H9 (cell line): ENCODE results near the gene DGLUCY. TPM values are rescaled to one million over a fixed set of nuclear protein-coding genes. Genes with fewer than 3 reads are reported as not detected.

ENCODE experiments used
- DNase-seq: peaks from one replicate; pipeline ENCODE4 v3.0.0-alpha.2; 2017
- H2AFZ ChIP-seq: one replicate; pipeline ENCODE4 v1.6.1; 2013; ENCODE audit warnings: mild to moderate bottlenecking, low read length, control low read depth, moderate library complexity
- H2AK5ac ChIP-seq: 2 replicates; pipeline ENCODE4 v1.6.1; 2013; ENCODE audit warnings: low read length, control low read depth, mixed read lengths; ENCODE audit not compliant: insufficient read length
- H2BK120ac ChIP-seq: one replicate; pipeline ENCODE4 v1.6.1; 2013; ENCODE audit warnings: low read depth, mild to moderate bottlenecking, low read length, control low read depth, inconsistent platforms; ENCODE audit not compliant: poor library complexity, severe bottlenecking
- H2BK12ac ChIP-seq: 2 replicates; pipeline ENCODE4 v1.6.1; 2013; ENCODE audit warnings: low read length, control low read depth, mixed read lengths, low read depth; ENCODE audit not compliant: insufficient read length
- H2BK15ac ChIP-seq: 2 replicates; pipeline ENCODE4 v1.6.1; 2013; ENCODE audit warnings: low read depth, low read length, control low read depth
- H2BK20ac ChIP-seq: one replicate; pipeline ENCODE4 v1.6.1; 2013; ENCODE audit warnings: low read depth, mild to moderate bottlenecking, low read length, control low read depth, inconsistent platforms; ENCODE audit not compliant: poor library complexity, severe bottlenecking
- H2BK5ac ChIP-seq: 2 replicates; pipeline ENCODE4 v1.6.1; 2013; ENCODE audit warnings: low read length, control low read depth, mixed read lengths; ENCODE audit not compliant: insufficient read length
- H3K14ac ChIP-seq: 2 replicates; pipeline ENCODE4 v1.6.1; 2013; ENCODE audit warnings: low read length, control low read depth; ENCODE audit not compliant: insufficient read depth
- H3K18ac ChIP-seq: 2 replicates; pipeline ENCODE4 v1.6.1; 2013; ENCODE audit warnings: low read depth, mild to moderate bottlenecking, mixed read lengths, low read length, control low read depth; ENCODE audit not compliant: insufficient read length
- H3K23ac ChIP-seq: 2 replicates; pipeline ENCODE4 v1.6.1; 2013; ENCODE audit warnings: low read length, control low read depth, mixed read lengths, low read depth; ENCODE audit not compliant: insufficient read length
- H3K23me2 ChIP-seq: 2 replicates; pipeline ENCODE4 v1.6.1; 2013; ENCODE audit warnings: low read depth, mild to moderate bottlenecking, mixed read lengths, low read length, control low read depth; ENCODE audit not compliant: insufficient read length, poor library complexity, severe bottlenecking
- H3K27ac ChIP-seq: 2 replicates; pipeline ENCODE4 v1.5.1; 2013; ENCODE audit warnings: low read length, control low read depth, mixed read lengths, low read depth; ENCODE audit not compliant: insufficient read length
- H3K27me3 ChIP-seq: 2 replicates; pipeline ENCODE4 v1.6.1; 2013; ENCODE audit warnings: low read length, control low read depth, inconsistent platforms; ENCODE audit not compliant: insufficient read depth
- H3K4ac ChIP-seq: 2 replicates; pipeline ENCODE4 v1.6.1; 2013; ENCODE audit warnings: low read depth, mild to moderate bottlenecking, control low read depth, inconsistent platforms, low read length, moderate library complexity
- H3K4me1 ChIP-seq: 2 replicates; pipeline ENCODE4 v1.6.1; 2013; ENCODE audit warnings: low read length, control low read depth, inconsistent platforms; ENCODE audit not compliant: insufficient read depth
- H3K4me2 ChIP-seq: 2 replicates; pipeline ENCODE4 v1.6.1; 2013; ENCODE audit warnings: low read length, control low read depth, mixed read lengths; ENCODE audit not compliant: insufficient read length, insufficient read depth
- H3K56ac ChIP-seq: 2 replicates; pipeline ENCODE4 v1.6.1; 2013; ENCODE audit warnings: low read depth, mild to moderate bottlenecking, mixed read lengths, low read length, control low read depth; ENCODE audit not compliant: insufficient read length
- H3K79me1 ChIP-seq: 2 replicates; pipeline ENCODE4 v1.6.1; 2013; ENCODE audit warnings: low read depth, mild to moderate bottlenecking, moderate library complexity, low read length, control low read depth, inconsistent platforms; ENCODE audit not compliant: insufficient read depth, poor library complexity, severe bottlenecking
- H3K79me2 ChIP-seq: 2 replicates; pipeline ENCODE4 v1.6.1; 2013; ENCODE audit warnings: low read length, control low read depth, inconsistent platforms; ENCODE audit not compliant: insufficient read depth
- H3K9ac ChIP-seq: 2 replicates; pipeline ENCODE4 v1.6.1; 2013; ENCODE audit warnings: low read length, control low read depth, mixed read lengths; ENCODE audit not compliant: insufficient read length; ENCODE audit errors: extremely low read depth
- H3K9me3 ChIP-seq: one replicate; pipeline ENCODE4 v1.6.1; 2013; ENCODE audit warnings: low read depth, low read length, inconsistent platforms; ENCODE audit not compliant: control insufficient read depth
- H3T11ph ChIP-seq: one replicate; pipeline ENCODE4 v1.6.1; 2013; ENCODE audit warnings: mild to moderate bottlenecking, low read length, control low read depth, inconsistent platforms
- H4K20me1 ChIP-seq: one replicate; pipeline ENCODE4 v1.6.1; 2013; ENCODE audit not compliant: control insufficient read depth, insufficient read length, insufficient read depth
- H4K5ac ChIP-seq: 2 replicates; pipeline ENCODE4 v1.6.1; 2013; ENCODE audit warnings: low read depth, mild to moderate bottlenecking, mixed read lengths, low read length, control low read depth; ENCODE audit not compliant: insufficient read length
- H4K8ac ChIP-seq: replicated peaks from 2 replicates; pipeline ENCODE4 v1.6.1; 2013; ENCODE audit warnings: low read length, control low read depth, mixed read lengths, low read depth; ENCODE audit not compliant: insufficient read length
- H4K91ac ChIP-seq: 2 replicates; pipeline ENCODE4 v1.6.1; 2013; ENCODE audit warnings: low read depth, mild to moderate bottlenecking, moderate library complexity, mixed read lengths, low read length, control low read depth; ENCODE audit not compliant: insufficient read length
- H3K27ac Mint-ChIP-seq, 3 experiments: 2 replicates in 2 of 3; 3 replicates in 1 of 3; pipeline ENCODE4 v1.8.0; 2020 to 2021; ENCODE audit warnings: mixed read lengths in 3 of 3, mild to moderate bottlenecking in 1 of 3, moderate library complexity in 1 of 3
- H3K27me3 Mint-ChIP-seq: 2 replicates; pipeline ENCODE4 v1.8.0; 2021; ENCODE audit warnings: low read depth, mild to moderate bottlenecking, moderate library complexity, mixed read lengths
- H3K36me3 Mint-ChIP-seq, 3 experiments: 2 replicates in 2 of 3; 3 replicates in 1 of 3; pipeline ENCODE4 v1.8.0; 2020 to 2021; ENCODE audit warnings: low read depth in 3 of 3, mixed read lengths in 3 of 3; ENCODE audit not compliant: insufficient read depth in 1 of 3
- H3K4me1 Mint-ChIP-seq, 2 experiments: 2 replicates each; pipeline ENCODE4 v1.8.0; 2020; ENCODE audit warnings: mixed read lengths in 2 of 2
- H3K4me3 Mint-ChIP-seq, 2 experiments: 2 replicates in 1 of 2; 3 replicates in 1 of 2; pipeline ENCODE4 v1.8.0; 2020 to 2021; ENCODE audit warnings: mild to moderate bottlenecking in 2 of 2, mixed read lengths in 2 of 2, moderate library complexity in 1 of 2
- H3K9me3 Mint-ChIP-seq, 2 experiments: 2 replicates in 1 of 2; 3 replicates in 1 of 2; pipeline ENCODE4 v1.8.0; 2020; ENCODE audit warnings: mild to moderate bottlenecking in 2 of 2, mixed read lengths in 2 of 2, moderate library complexity in 1 of 2
- CTCF ChIP-seq: fragments of 200-600 bp; sonication (generic); conservative IDR thresholded peaks from 3 replicates; pipeline ENCODE4 v1.8.0; 2021; ENCODE audit warnings: antibody characterized with exemption, mild to moderate bottlenecking
- WGBS: extraction: QIAGEN DNeasy Blood & Tissue Kit; methylation state at CpG from one replicate; pipeline ENCODE4 v1.1.7; 2013; ENCODE audit warnings: missing lambda C conversion rate, low lambda C conversion rate, mixed read lengths; ENCODE audit not compliant: insufficient read length; ENCODE audit errors: extremely low coverage; 5-methylcytosine and 5-hydroxymethylcytosine counted together
- total RNA-seq: library from RNA; stranded (reverse); gene quantifications from 2 replicates; pipeline ENCODE4 v1.2.1, GENCODE V29; 2021

Gene DGLUCY
- total RNA-seq, 1 experiment from 2014 or later = 29.6 TPM

GRCh38 chr14:91202234-91202974 is 88.5 kb downstream of the DGLUCY start:
- Histone ChIP-seq H3K79me1 (no peaks in the 10 kb centered on the region), H4K20me1 (no peaks in the 10 kb centered on the region), H3K79me2 (no peaks in the 10 kb centered on the region), H2BK12ac (no peak overlapping the region), H4K5ac (no peak overlapping the region), H3K9ac (no peak overlapping the region), H4K91ac (no peak overlapping the region), H3K4ac (no peak overlapping the region), H3K14ac (no peak overlapping the region), H3K4me1 (no peaks in the 10 kb centered on the region), H4K8ac (no peak overlapping the region), H2AK5ac (no peak overlapping the region), H3K27me3 (no peaks in the 10 kb centered on the region), H3K4me2 (no peak overlapping the region), H3K27ac (no peak overlapping the region), H2BK120ac (no peak overlapping the region), H3K9me3 (peaks cover 5% of the 10 kb centered on the region), H2BK5ac (no peak overlapping the region), H3K56ac (no peak overlapping the region), H3K23me2 (no peaks in the 10 kb centered on the region), H3K18ac (no peak overlapping the region), H2BK15ac (no peak overlapping the region), H3K23ac (no peak overlapping the region), H2BK20ac (no peak overlapping the region), H2AFZ (no peak overlapping the region), H3T11ph (no peak overlapping the region)
- H3K4me1 Mint-ChIP-seq = peaks cover 0 to 4% of the 10 kb centered on the region in 2 experiments; a peak in 1 of 4 replicates
- no peaks in the 10 kb centered on the region for H3K27me3 Mint-ChIP-seq
- TF ChIP-seq CTCF = no peak
- DNase-seq = no peak
- peak overlapping the region in 2 of 3 experiments; percentile 77 to 88; a peak in 5 of 7 replicates for H3K27ac Mint-ChIP-seq
- no CpG with 5 or more reads among the region's 15 CpGs for WGBS
- peaks cover 12 to 16% of the 10 kb centered on the region in 2 experiments for H3K9me3 Mint-ChIP-seq
- H3K4me3 Mint-ChIP-seq = no peak overlapping the region
- H3K36me3 Mint-ChIP-seq = peaks cover 17 to 65% (median 57%) of the 10 kb centered on the region in 3 experiments
